Activated T-helper 1 cell treated with anti-CD3 and anti-CD28 coated beads, Interleukin-12 subunit alpha, Interleukin-12 subunit beta, Interleukin-2, Interleukin-4 antibody, amounts not matched to agents 30 ng/mL and 10 ng/mL and 1 ng/mL, durations not matched to agents 14 hours and 24 hours and 36 hours (primary cell): Measurements from ENCODE around the gene TLR4. TPM values are rescaled to one million over a fixed set of nuclear protein-coding genes. Genes with fewer than 3 reads are reported as not detected.

Experiments
- DNase-seq: peaks from one replicate; pipeline ENCODE4 v3.0.0; 2021; ENCODE audit warnings: low spot score
- H3K27ac Mint-ChIP-seq: one replicate; pipeline ENCODE4 v1.8.0; 2021; ENCODE audit warnings: mild to moderate bottlenecking, mixed read lengths
- H3K27me3 Mint-ChIP-seq: one replicate; pipeline ENCODE4 v1.8.0; 2022; ENCODE audit warnings: mild to moderate bottlenecking, moderate library complexity, mixed read lengths; ENCODE audit not compliant: insufficient read depth
- H3K36me3 Mint-ChIP-seq: one replicate; pipeline ENCODE4 v1.8.0; 2021; ENCODE audit warnings: low read depth, mixed read lengths
- H3K4me1 Mint-ChIP-seq: one replicate; pipeline ENCODE4 v1.8.0; 2021; ENCODE audit warnings: low read depth, mixed read lengths
- H3K4me3 Mint-ChIP-seq: one replicate; pipeline ENCODE4 v1.8.0; 2021; ENCODE audit warnings: mild to moderate bottlenecking, moderate library complexity, mixed read lengths
- H3K9me3 Mint-ChIP-seq: one replicate; pipeline ENCODE4 v1.8.0; 2021; ENCODE audit warnings: mixed read lengths
- intact Hi-C: fragments of 100-400 bp; cut with micrococcal nuclease; formaldehyde crosslinking; loops from one replicate; pipeline ENCODE4 v1.15.1; 2024
- total RNA-seq: library from RNA; stranded (reverse); gene quantifications from 2 replicates; pipeline ENCODE4 v1.2.3, GENCODE V29; 2022

Gene TLR4
- total RNA-seq, 1 donor from 2014 or later, result not detected

- peaks cover 12% of the 10 kb centered on the region for H3K27me3 Mint-ChIP-seq
- no peaks in the 10 kb centered on the region for H3K9me3 Mint-ChIP-seq
- no peak overlapping the region for H3K27ac Mint-ChIP-seq
- H3K4me1 Mint-ChIP-seq, result no peaks in the 10 kb centered on the region
- intact Hi-C loops, result no loop called here
- H3K36me3 Mint-ChIP-seq, result no peaks in the 10 kb centered on the region
- DNase-seq, result no peak
- H3K4me3 Mint-ChIP-seq, result no peak overlapping the region
Measured at GRCh38 chr9:117737721-117738226, 33.6 kb downstream of the TLR4 start.

GRCh38 chr9:117739206-117739605, 35.0 kb downstream of the TLR4 start:
- H3K36me3 Mint-ChIP-seq, result no peaks in the 10 kb centered on the region
- H3K27me3 Mint-ChIP-seq, result peaks cover 18% of the 10 kb centered on the region
- H3K4me3 Mint-ChIP-seq, result no peak overlapping the region
- H3K27ac Mint-ChIP-seq, result no peak overlapping the region
- no peaks in the 10 kb centered on the region for H3K4me1 Mint-ChIP-seq
- no peak for DNase-seq
- intact Hi-C loops, result no loop called here
- no peaks in the 10 kb centered on the region for H3K9me3 Mint-ChIP-seq

DNA sequence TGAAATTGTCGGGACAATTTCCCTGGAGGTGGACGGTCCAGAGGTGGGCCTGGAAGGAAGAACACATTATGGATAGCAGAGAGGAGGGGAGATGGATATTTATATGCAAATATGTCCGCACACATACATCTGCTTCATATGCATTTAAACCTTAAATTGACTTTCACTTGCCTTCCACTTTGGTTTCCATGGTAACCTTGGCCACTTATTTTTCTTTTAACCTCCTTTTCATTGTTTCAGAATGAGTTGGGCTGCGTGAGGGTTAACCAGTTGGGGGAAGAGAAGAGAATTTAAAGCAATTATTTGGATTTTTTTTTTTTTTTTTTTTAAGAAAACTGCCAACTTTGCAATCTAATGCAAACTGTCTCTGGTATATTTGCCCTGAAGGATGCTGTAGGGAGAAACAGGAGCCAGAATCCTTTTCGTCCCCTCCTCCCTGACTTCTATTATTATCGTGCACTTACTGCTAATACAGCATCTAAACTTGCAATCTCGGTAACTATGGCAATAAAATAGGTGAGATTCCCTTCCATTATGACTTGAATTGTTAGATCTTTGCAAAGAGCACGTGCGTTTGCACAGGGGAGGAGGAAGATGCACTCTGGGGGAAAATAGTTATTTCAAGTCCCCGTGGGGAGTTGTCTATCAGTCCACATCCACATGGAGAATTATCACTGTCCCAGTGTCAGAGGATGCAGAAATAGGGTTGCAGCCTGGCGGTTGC, 35.6 kb downstream of the TLR4 start:
- H3K9me3 Mint-ChIP-seq, result no peaks in the 10 kb centered on the region
- H3K27me3 Mint-ChIP-seq, result peaks cover 22% of the 10 kb centered on the region
- no peak for DNase-seq
- no peak overlapping the region for H3K27ac Mint-ChIP-seq
- intact Hi-C loops, result no loop called here
- H3K4me3 Mint-ChIP-seq, result no peak overlapping the region
- no peaks in the 10 kb centered on the region for H3K36me3 Mint-ChIP-seq
- peaks cover 6% of the 10 kb centered on the region for H3K4me1 Mint-ChIP-seq

- no peaks in the 10 kb centered on the region for H3K36me3 Mint-ChIP-seq
- peaks cover 6% of the 10 kb centered on the region for H3K4me1 Mint-ChIP-seq
- H3K4me3 Mint-ChIP-seq, result no peak overlapping the region
- H3K9me3 Mint-ChIP-seq, result no peaks in the 10 kb centered on the region
- intact Hi-C loops, result no loop called here
- H3K27me3 Mint-ChIP-seq, result peaks cover 26% of the 10 kb centered on the region
- H3K27ac Mint-ChIP-seq, result no peak overlapping the region
- no peak for DNase-seq
Measured at GRCh38 chr9:117742131-117742530, 37.9 kb downstream of the TLR4 start.

GRCh38 chr9:117744369-117744768, 40.2 kb downstream of the TLR4 start:
- intact Hi-C loops, result loop anchor here (2.0 kb wide), 1 partner anchor 26 kb away; no protein-coding TSS in a partner anchor
- no peaks in the 10 kb centered on the region for H3K9me3 Mint-ChIP-seq

GRCh38 chr9:117744856-117745389, 40.7 kb downstream of the TLR4 start:
- H3K4me1 Mint-ChIP-seq, result peaks cover 6% of the 10 kb centered on the region
- DNase-seq, result no peak
- H3K4me3 Mint-ChIP-seq, result peak overlapping the region; percentile 37
- H3K36me3 Mint-ChIP-seq, result no peaks in the 10 kb centered on the region
- H3K9me3 Mint-ChIP-seq, result no peaks in the 10 kb centered on the region
- no peak overlapping the region for H3K27ac Mint-ChIP-seq
- peaks cover 26% of the 10 kb centered on the region for H3K27me3 Mint-ChIP-seq
- intact Hi-C loops, result loop anchor here (2.0 kb wide), 1 partner anchor 26 kb away; no protein-coding TSS in a partner anchor

More at GRCh38 chr9:117744369-117744768, 40.2 kb downstream of the TLR4 start:
- H3K27ac Mint-ChIP-seq, result no peak overlapping the region
- H3K4me3 Mint-ChIP-seq, result peak overlapping the region; percentile 35
- H3K27me3 Mint-ChIP-seq, result peaks cover 26% of the 10 kb centered on the region
- H3K4me1 Mint-ChIP-seq, result peaks cover 6% of the 10 kb centered on the region
- no peak for DNase-seq
- H3K36me3 Mint-ChIP-seq, result no peaks in the 10 kb centered on the region

GRCh38 chr9:117745598-117745997, 41.4 kb downstream of the TLR4 start:
- no peak for DNase-seq
- H3K27me3 Mint-ChIP-seq, result peaks cover 29% of the 10 kb centered on the region
- H3K4me3 Mint-ChIP-seq, result peak overlapping the region; percentile 37
- intact Hi-C loops, result loop anchor here (2.0 kb wide), 1 partner anchor 27 kb away; no protein-coding TSS in a partner anchor
- peaks cover 6% of the 10 kb centered on the region for H3K4me1 Mint-ChIP-seq
- no peaks in the 10 kb centered on the region for H3K36me3 Mint-ChIP-seq
- H3K9me3 Mint-ChIP-seq, result no peaks in the 10 kb centered on the region
- no peak overlapping the region for H3K27ac Mint-ChIP-seq

DNA sequence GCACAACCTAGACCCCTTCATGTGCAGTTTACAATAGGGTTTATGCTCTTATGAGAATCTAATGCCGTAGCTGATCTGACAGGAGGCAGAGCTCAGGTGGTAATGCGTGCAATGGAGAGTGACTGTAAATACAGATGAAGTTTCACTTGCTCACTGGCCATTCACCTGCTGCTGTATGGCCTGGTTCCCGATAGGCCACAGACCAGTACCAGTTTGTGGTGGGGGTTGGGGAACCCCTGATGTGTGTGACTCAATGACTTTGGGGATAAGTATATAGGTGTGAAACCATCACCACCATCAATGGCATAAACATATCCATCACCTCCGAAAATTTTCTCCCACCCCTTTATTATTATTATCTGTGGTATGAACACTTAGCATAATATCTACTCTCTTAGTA, 42.1 kb downstream of the TLR4 start:
- H3K4me3 Mint-ChIP-seq, result no peak overlapping the region
- intact Hi-C loops, result no loop called here
- H3K9me3 Mint-ChIP-seq, result no peaks in the 10 kb centered on the region
- no peak overlapping the region for H3K27ac Mint-ChIP-seq
- peaks cover 29% of the 10 kb centered on the region for H3K27me3 Mint-ChIP-seq
- H3K36me3 Mint-ChIP-seq, result no peaks in the 10 kb centered on the region
- peaks cover 6% of the 10 kb centered on the region for H3K4me1 Mint-ChIP-seq
- DNase-seq, result no peak

DNA sequence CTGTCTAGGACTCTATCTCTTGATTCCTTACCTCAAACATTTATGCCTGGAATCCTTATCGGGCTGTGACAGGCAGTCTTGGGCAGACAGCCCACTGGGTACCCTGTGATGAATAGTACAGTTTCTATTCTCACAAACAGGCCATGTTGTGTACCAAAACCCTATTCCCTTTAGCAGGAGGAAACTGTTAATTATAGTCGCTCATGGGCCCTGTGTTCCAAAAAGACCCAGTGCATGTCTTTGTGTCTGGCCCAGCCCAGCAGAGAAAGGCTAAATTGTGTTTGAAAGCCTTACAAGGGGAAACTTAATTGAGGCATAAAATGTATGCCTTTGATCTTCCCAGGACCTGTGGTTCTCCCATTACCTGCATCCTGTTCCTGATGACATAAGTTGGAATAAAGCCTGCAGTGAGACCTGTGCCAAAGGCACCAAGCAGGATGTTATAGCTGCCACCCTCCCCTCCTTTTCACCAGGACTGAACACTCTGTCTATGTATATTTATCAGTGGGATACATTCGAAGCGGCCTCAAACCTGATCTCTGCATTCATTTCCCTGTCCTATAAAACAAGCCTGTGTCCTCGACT, 43.3 kb downstream of the TLR4 start:
- H3K27me3 Mint-ChIP-seq, result peaks cover 29% of the 10 kb centered on the region
- no peaks in the 10 kb centered on the region for H3K36me3 Mint-ChIP-seq
- intact Hi-C loops, result no loop called here
- no peak overlapping the region for H3K4me3 Mint-ChIP-seq
- H3K9me3 Mint-ChIP-seq, result no peaks in the 10 kb centered on the region
- DNase-seq, result no peak
- no peak overlapping the region for H3K27ac Mint-ChIP-seq
- peaks cover 6% of the 10 kb centered on the region for H3K4me1 Mint-ChIP-seq

DNA sequence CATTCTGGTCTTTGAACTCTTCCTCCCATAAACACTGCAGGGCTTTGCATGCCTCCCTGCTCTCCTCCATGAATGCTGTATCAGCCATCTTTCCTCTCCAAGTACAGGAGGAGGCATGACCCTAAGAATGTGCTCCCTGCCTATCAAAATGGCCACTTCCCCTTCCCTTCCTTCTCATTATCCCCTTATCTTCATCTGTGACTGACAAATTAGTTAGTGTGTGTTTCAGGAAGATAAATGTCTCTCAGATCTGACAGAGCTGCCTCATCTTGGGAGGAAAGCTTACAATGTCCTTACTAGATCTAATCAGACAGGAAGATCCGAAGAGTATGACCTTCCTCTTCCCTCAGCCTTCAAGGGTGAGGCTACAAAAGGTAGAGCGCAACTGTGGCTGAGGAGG, 46.2 kb downstream of the TLR4 start:
- Mint-ChIP-seq H3K27me3 (peaks cover 10% of the 10 kb centered on the region), H3K27ac (no peak overlapping the region)

GRCh38 chr9:117752894-117753293, 48.7 kb downstream of the TLR4 start:
- H3K27ac Mint-ChIP-seq, result no peak overlapping the region
- no peaks in the 10 kb centered on the region for H3K36me3 Mint-ChIP-seq
- intact Hi-C loops, result no loop called here
- no peak for DNase-seq
- H3K4me3 Mint-ChIP-seq, result no peak overlapping the region
- H3K27me3 Mint-ChIP-seq, result peaks cover 5% of the 10 kb centered on the region
- no peaks in the 10 kb centered on the region for H3K4me1 Mint-ChIP-seq
- no peaks in the 10 kb centered on the region for H3K9me3 Mint-ChIP-seq

More for the DNA sequence above, 46.2 kb downstream of the TLR4 start:
- no peak for DNase-seq
- intact Hi-C loops, result no loop called here
- no peak overlapping the region for H3K4me3 Mint-ChIP-seq
- H3K4me1 Mint-ChIP-seq, result no peaks in the 10 kb centered on the region
- H3K9me3 Mint-ChIP-seq, result no peaks in the 10 kb centered on the region
- H3K36me3 Mint-ChIP-seq, result no peaks in the 10 kb centered on the region

- H3K9me3 Mint-ChIP-seq, result no peaks in the 10 kb centered on the region
- H3K4me3 Mint-ChIP-seq, result no peak overlapping the region
- no peaks in the 10 kb centered on the region for H3K4me1 Mint-ChIP-seq
- H3K27me3 Mint-ChIP-seq, result peaks cover 6% of the 10 kb centered on the region
- no peak overlapping the region for H3K27ac Mint-ChIP-seq
- no peak for DNase-seq
- no peaks in the 10 kb centered on the region for H3K36me3 Mint-ChIP-seq
- intact Hi-C loops, result no loop called here
Measured at GRCh38 chr9:117757561-117758190, 53.5 kb downstream of the TLR4 start.

- no peaks in the 10 kb centered on the region for H3K9me3 Mint-ChIP-seq
- H3K36me3 Mint-ChIP-seq, result no peaks in the 10 kb centered on the region
- H3K27ac Mint-ChIP-seq, result no peak overlapping the region
- intact Hi-C loops, result no loop called here
- no peak for DNase-seq
- no peaks in the 10 kb centered on the region for H3K4me1 Mint-ChIP-seq
- H3K27me3 Mint-ChIP-seq, result peaks cover 5% of the 10 kb centered on the region
- no peak overlapping the region for H3K4me3 Mint-ChIP-seq
Measured at GRCh38 chr9:117763314-117763713, 59.1 kb downstream of the TLR4 start.
